NK-92 (cell line): ENCODE measurements around the gene LRRC74B.
"Not testable (repeated sequence)": the region's sequence is repeated elsewhere in the genome, so short reads cannot be mapped to it uniquely, and the experiment has no call there.

Source experiments
- DNase-seq: peaks from one replicate; lab custom pipeline; 2025; ENCODE audit not compliant: unreplicated experiment; lab: John Stamatoyannopoulos, UW

Gene LRRC74B

DNA sequence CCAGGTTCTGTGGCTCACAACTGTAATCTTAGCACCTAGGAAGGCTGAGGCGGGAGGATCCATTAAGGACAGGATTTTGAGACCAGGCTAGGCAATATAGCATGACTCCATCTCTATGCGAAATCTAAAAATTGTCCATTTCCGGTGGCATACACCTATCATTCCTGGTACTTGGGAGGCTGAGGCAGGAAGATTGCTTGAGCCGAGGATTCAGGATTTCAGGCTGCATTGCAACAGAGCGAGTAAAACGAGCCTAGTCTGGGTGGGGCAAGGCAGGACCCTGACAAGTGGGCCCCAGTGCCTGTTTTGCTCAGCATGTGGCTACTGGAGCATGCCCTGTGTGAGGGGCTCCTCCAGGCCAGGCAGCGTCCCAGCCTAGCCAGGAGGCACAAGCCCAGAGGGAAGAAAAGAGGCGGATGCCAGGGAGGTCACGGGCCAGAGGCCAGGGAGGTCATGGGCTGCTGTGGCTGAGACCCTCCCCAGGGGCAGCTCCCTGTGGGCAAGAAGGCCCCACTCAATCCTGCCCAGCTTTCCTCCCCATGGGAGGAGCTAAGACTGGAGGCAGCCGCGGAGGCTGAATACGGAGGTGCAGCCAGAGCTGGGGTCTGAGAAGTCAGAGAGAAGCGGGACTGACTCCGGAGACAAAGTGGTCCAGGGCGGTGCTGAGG, 8.4 kb downstream of the LRRC74B start:
- no peak for DNase-seq

DNA sequence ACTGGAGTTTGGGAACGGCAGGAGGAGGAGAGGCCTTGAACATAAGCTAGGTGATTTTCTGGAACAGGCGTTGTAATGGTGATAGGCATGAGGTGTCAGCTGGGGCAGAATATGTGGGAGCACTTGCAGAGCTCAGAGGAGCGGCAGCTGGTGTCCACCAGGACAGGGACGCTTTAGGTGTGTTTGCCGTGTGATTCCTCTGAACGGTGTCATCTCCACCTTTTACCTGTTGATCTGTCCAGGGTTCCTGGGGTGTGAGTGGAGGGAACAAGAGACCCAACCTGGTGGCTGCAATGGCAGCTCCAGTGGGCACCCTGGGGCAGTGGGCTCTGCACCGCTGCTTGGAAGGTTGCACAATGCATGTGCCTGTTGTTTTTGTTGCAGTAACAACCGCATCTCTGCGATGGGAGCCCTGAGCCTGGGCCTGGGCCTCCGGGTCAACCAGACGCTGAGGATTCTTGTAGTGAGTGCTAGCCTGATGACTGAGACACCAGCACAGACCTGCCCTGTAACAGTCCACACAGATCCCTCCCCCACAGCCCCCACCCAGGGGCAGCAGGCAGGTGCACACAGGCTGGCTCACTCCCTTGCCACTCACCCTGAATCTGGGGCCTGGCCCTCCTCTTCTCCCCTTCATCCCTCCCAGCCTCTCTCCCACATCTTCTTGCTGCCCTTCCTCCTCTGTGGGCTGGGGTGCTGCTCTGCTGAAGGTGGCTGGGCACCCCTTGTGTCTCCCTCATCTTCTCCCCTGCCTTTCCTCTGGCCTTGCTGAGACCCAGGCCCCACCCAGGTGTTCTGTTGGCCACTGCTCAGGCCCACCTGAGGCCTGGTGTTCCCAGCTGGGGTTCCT, 9.2 kb downstream of the LRRC74B start:
- no peak for DNase-seq

DNA sequence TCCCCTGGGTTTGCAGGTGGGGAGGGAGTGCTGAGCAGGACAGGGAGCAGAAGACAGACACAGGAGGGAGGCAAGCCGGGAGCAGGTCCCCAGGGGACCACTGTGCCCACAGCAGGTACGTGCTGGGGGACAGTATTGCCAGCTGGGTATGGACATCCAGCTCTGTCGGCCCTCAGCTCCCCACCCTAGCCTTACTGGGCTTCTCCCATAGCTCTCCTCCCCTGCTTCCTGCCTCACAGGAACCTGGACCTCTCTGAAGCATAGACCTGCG, 9.8 kb downstream of the LRRC74B start:
- DNase-seq: no peak

DNA sequence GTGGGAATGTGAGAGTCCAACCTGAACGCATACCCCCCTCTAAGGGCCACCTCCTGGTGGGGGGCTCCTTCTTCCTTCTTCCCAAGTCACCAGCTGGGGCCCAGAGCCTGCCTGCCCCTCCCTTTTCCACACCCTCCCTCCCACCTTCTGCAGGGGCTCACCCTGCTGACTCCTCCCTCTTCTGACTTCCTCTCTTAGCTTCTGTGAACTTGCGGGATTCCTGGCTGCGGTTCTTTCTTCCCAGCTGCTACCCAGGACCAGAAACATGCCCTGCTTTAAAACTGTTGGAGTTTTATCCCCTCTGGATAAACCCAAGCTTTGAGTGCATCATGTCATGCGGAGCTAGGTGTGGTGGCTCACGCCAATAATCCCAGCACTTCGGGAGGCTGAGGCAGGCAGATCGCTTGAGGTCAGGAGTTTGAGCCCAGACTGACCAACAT, 10.2 kb downstream of the LRRC74B start:
- DNase-seq: no peak

DNA sequence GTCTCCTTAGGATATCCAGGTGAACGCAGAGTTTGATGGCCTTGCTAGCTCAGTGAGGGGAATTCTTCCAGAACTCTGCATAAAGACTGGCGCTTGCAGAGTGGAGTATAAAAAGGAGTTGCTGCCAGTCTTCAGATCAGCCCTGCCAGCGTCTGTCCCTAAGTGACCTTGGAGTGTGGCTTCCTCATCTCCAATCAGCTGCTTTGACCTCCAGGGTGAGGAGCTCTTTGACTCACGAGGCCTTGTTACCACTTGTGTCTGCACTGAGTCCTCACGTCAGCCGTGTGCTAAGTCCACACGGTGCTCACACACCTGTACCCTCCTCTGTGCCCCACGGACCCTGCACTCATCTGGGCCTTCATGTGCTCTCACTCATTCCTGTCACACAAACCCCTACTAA, 14.6 kb downstream of the LRRC74B start:
- not testable (repeated sequence) for DNase-seq

DNA sequence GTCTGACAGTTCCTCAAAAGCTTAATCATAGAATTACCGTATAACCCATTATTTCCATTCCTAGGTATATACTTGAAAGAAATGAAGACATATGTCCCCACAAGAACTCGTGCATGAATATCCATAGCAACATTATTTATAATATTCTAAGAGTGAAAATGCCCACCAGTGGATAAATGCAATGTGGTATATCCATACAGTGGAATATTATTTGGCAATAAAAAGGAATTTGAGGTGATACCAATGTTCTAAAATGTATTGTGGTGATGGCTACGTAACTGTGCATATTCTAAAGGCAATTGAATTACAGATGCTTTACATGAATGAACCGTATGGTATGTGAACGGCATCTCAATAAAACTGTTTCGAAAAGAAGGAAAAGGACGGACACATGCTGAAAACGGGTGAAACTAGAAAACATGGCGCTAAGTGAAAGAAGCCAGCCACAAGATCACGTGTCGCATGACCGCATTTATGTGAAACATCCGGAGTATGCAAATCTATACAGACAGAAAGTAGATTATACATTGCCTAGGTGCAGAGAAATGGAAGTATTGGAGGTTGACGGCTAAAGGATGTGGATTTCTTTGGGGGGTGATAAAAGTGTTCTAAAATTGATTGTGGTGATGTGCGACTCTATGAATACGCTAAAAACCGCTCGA, 16.0 kb downstream of the LRRC74B start:
- DNase-seq: not testable (repeated sequence)

DNA sequence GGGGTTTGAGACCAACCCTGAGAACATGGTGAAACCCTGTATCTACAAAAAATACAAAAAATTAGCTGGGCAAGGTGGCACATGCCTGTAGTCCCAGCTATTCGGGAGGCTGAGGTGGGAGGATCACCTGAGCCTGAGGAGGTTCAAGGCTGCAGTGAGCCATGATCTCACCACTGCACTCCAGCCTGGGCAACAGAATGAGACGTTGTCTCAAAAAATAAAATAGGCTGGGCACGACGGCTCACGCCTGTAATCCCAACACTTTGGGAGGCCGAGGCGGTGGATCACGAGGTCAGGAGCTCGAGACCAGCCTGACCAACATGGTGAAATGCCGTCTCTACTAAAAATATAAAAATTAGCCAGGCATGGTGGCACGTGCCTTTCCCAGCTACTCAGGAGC, 18.7 kb downstream of the LRRC74B start:
- DNase-seq: not testable (repeated sequence)

DNA sequence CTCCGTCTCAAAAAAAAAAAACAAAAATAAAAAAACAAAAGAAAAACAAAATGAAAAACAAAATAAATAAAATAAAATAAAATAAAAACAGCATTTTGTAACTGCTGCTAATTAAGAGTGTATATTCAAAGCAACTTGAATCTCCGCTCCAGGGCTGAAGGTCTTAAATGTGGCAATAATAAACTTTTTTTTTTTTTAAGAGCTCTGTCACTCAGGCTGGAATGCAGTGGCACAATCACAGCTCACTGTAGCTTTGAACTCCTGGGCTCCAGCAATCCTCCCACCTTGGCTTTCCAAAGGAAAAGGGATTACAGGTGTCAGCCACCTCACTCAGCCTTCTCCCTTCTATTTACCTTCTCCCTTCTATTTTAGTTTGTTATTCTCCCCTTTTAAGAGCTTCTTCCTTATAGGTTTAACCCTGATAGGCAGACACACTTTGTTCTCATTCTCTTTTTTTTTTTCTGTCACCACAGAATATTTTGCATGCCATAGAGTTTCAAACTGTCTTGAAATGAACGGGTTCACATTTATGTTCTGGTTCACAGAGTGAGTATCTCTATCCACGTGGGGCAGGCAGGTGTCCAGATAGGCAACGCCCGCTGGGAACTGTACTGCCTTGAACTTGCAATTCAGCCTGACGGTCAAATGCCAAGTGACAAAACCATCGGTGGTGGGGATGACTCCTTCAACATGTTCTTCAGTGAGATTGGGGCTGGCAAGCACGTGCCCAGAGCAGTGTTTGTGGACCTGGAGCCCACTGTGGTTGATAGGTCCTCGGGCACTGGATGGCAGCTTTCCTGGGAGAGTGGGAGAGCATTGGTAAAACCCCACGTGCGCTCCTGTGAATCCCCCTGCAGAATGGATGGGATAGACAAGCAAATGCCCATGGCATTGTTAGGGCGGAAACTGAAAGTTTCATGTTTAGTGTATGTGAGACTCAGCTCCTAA, 19.4 kb downstream of the LRRC74B start:
- no peak for DNase-seq

DNA sequence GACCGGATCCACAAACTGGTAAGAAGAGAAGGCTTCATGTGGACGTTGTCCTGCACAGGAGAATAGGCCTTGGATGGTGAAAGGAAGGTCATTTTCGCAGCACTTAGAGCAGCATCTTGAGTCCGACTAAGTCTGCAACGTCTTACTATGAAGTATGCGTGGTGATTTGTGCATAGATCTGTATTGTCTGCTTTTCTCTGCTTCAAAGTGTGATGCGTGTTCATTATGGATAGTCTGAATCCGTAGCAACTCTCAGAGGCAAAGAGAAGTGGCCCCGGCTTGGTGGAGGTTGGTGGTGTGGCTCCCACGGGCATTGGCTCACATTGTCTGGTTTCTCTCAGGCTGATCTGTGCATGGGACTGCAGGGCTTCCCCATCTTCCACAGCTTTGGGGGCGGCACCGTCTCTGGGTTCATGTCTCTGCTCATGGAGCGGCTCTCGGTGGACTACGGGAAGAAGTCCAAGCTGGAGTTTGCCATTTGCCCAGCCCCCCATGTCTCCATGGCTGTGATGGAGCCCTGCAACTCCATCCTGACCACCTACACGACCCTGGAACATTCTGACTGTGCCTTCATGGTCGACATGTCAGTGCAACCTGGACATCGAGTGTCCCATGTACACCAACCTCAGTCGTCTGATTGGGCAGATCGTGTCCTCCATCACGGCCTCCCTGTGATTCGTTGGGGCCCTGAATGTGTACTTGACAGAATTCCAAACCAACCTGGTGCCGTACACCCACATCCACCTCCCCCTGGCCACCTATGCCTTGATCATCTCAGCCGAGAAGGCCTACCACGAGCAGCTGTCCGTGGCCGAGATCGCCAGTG, 21.5 kb downstream of the LRRC74B start:
- no peak for DNase-seq

DNA sequence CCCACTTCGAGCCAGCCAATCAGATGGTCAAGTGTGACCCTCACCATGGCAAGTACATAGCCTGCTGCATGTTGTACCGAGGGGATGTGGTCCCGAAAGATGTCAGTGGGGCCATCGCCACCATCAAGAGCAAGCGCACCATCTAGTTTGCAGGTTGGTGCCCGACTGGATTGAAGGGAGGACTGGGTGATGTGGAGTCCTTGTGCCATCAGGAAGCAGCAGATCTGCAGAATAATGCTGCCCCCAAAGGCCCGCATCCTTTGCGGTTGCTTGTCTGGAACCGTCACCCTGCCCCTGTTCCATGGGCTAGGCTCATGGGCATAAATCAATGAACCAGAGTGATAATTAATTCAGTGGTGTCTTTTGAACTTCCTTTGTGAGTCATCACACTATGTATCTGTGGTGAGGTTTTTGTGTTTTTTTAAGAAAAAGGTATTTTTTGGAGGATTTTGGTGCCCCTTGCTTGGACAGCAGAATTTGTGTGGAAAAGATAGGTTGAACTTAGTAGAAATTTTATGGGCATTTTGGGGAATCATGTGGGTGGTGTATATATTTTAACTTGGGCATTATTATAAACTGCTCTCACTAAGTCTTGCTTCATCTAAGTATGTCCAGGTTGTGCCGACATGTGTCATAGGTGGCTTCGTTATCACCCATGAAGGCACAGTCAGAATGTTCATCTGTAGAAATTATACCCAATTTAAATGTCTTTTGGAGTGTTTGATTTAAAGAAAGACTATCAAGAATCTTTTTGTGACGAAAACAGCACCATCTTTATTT, 22.3 kb downstream of the LRRC74B start:
- no peak for DNase-seq

DNA sequence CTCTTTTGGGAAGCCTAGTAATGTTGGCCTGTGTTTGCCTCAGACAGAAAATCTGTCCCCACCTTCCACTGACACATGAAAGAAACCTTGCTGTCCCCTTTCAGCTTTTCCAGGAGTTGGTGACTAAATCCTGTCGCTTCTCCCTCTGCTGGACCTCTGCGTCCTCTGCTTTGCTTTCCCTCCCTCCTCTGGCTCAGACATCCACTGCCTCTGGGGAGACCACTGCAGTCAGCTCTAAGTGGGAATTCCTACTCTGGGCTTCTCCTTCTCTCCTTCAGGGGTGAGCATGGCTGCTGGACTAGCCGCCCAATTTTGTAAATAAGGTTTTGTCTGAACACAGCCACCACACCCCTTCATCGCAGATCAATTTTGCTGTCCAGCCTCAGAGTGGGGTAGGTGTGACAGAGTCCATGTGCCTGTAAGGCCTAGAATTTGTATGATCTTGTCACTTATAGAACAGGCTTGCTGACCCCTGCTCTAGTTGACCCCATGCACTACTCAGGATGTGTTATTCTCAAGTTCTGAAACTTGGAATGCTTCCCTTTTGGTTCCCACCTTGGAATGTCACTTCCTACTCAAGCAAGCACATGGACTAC, 23.0 kb downstream of the LRRC74B start:
- DNase-seq: no peak

DNA sequence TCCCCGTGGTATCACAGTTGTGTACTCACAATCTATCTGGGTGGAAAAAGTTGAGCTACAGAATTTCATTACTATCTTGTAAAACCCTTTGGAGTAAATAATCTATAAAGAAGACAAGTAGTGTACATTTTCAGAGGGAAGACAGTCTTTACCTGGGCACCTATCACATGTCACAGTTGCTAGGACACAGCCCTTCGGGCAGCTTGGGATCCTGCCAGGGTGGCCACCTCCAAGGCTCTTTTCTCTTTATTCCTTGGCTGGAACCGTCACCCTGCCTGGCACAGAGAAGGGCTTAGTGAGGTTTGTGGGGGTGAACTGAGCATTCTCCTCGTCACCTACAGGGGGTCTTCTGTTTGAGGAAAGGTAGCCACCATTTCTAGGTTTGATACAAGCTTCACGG, 23.6 kb downstream of the LRRC74B start:
- DNase-seq: no peak

DNA sequence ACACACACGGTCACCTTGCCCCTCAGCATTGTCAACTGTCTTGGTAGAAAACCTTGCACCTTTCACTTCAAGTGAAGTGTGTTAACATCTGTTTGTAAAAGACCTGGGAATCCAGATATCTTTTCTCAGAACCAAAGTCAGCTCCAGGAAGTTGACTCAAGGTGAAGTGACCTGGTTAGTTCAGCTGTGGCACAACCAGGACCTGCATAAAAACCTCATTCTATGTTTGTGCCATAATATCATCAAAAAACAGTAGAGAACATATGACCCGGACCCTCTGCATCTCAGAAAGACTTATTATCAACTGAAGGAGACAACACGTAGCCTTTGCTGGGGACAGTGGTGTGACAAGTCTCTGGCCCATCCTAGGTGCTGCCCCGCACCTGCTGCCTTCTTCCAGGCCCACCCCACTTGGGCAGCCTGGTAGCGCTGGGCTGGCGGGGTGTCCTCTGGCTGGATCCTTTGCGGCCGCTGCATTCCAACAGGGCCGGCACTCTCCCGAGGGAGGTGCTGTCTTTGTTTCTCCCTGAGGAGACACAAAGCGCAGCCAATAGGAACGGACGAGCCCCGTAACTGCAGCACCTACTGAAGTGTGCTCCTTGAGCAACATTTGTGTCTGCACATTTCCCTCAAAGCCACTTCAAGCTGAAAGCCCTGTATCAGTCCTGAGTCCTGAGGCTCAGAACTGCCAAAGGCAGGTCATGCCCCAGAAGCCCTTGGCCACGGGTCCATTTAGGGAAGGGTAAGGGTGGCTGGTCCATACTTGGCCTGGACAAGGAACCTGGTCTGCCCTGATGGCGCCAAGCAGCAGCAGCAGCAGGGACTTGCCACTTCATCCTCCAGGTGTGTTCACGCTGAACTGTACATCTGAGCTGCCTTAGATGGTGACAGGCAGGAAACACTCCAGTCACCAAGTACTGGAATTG, 25.2 kb downstream of the LRRC74B start:
- DNase-seq: no peak

DNA sequence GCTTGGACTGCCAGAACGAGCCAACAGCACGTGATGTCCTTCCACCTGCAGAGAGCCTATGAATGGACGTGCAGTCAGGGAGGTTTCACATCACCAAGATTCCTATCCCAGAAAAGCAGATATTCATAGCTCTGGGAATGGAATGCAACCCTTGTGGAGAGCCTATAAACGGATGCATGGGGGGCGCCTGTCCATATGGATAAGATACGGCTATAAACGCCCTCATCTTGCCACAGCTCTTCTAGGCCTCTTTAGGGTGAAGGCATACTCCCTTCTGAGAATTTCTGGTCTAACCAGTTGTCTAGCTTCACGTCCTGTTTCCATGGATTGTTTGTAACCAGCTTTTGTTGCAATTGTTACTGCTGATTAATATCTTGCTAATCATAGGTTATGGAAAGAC, 26.1 kb downstream of the LRRC74B start:
- not testable (repeated sequence) for DNase-seq

DNA sequence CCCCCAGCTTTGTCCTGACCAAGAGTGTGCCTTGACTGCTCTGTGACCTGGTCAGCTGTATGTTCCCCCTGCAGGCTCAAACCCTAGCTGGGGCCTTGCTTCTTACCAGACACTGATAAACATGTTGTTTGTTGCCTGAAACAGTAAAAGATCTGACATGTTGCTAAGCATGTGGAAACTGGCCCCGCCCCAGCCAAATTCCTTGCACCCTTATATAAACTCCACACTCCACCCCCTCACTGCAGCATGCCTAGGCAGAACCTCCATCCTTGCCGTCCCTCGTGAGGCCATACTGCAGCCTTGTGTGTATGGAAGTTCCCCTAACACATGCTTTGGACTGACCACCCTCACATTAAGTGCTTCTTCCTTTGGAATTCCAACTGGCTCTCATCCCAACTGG, 27.3 kb downstream of the LRRC74B start:
- DNase-seq: no peak

DNA sequence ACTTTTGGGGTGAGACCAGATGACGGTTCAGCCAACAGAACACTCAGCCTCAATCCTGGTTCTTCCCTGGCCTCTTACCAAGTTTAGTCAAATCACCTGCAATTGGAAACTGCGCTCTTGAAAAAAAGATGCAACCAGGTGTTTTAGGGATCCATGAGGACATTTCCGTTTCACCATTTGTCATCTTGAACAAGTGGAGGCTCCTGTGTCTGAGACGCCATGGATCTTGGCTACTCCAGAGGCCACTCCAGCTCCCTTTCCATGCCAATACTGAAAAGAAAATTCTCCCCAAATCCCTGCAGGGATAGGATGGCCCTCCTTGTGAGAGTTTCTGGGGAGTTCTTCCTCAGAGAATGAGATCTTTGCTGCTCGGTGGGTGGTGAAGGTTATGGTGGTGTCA, 27.7 kb downstream of the LRRC74B start:
- DNase-seq: no peak

DNA sequence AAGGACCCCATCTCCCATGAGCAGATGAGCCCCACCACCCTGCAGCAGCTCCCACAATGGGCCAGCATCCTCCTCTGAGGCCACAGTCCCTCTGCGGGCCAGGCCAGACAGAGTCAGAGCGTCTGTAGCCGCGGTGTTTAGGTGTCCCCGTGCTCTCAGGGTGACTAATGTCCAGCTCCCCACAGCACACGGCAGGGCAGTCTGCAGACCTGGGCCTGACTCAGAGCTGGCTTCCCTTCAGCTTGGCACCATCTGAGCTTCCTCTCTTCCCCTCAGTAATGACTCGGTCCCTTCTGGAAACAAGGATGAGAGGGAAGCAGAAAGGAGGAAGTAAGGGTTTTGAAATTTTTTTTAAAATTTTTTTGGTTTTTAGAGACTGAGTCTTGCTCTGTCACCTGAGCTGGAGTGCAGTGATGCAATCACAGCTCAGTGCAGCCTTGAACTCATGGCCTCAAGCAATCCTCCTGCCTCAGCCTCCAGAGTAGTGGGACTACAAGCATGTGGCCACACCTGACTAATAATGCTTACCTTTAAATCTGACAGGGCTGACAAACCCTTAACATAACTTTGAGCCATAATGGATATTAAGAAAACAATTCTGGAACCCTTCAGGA, 28.5 kb downstream of the LRRC74B start:
- DNase-seq: no peak
